ENCODE data around the gene EEF2KMT.

The EEF2KMT gene

GRCh38 chr16:5071341-5071680 is 26.3 kb downstream of the EEF2KMT start:
- peak overlapping the region; percentile 79 for H3K9ac ChIP-seq (ENCODE audit: low read length)
- no peak for TF ChIP-seq EZH2 (IDR thresholded peaks at IDR 0.05; ENCODE audit: borderline replicate concordance, low read length)
- TF ChIP-seq CTCF (IDR thresholded peaks at IDR 0.05; ENCODE audit: low read length) = no peak
- H3K9me2 ChIP-seq (ENCODE audit: low read depth, low read length) = no peaks in the 10 kb centered on the region
- peaks cover 17% of the 10 kb centered on the region for H3K4me1 ChIP-seq (ENCODE audit: insufficient read depth, low read length, severe bottlenecking)
- no peaks in the 10 kb centered on the region for H3K27me3 ChIP-seq (ENCODE audit: insufficient read depth, low read length)
- peak overlapping the region; percentile 97 for H3K4me2 ChIP-seq (ENCODE audit: low read length)
- H2AFZ ChIP-seq (ENCODE audit: low read length) = peak overlapping the region; percentile 47
- peak overlapping the region; percentile 11 for H3K27ac ChIP-seq (ENCODE audit: low read depth, low read length, poor library complexity, severe bottlenecking)
- H3F3A ChIP-seq (ENCODE audit: insufficient read depth, low read length) = no peaks in the 10 kb centered on the region
- H3K4me3 ChIP-seq (ENCODE audit: low read depth, low read length, poor library complexity, severe bottlenecking) = peak overlapping the region; percentile 79
- H3K79me2 ChIP-seq (ENCODE audit: insufficient read depth, low read length) = no peaks in the 10 kb centered on the region; the same call in 1 of the 2 replicates
- H4K20me1 ChIP-seq (ENCODE audit: insufficient read depth, low read length) = no peaks in the 10 kb centered on the region
- H3K36me3 ChIP-seq (ENCODE audit: insufficient read depth, low read length) = peaks cover 23% of the 10 kb centered on the region; the same call in 1 of the 2 replicates
- no peaks in the 10 kb centered on the region for H3K9me3 ChIP-seq (ENCODE audit: low read length)

- Histone ChIP-seq H3K4me2 (ENCODE audit: low read length) (no peak overlapping the region), H3K27me3 (ENCODE audit: insufficient read depth, low read length) (no peaks in the 10 kb centered on the region), H4K20me1 (ENCODE audit: insufficient read depth, low read length) (no peaks in the 10 kb centered on the region), H3K36me3 (ENCODE audit: insufficient read depth, low read length) (peaks cover 17% of the 10 kb centered on the region; the same call in 1 of the 2 replicates), H3K4me1 (ENCODE audit: insufficient read depth, low read length, severe bottlenecking) (peaks cover 17% of the 10 kb centered on the region), H3F3A (ENCODE audit: insufficient read depth, low read length) (no peaks in the 10 kb centered on the region), H3K4me3 (ENCODE audit: low read depth, low read length, poor library complexity, severe bottlenecking) (no peak overlapping the region), H3K27ac (ENCODE audit: low read depth, low read length, poor library complexity, severe bottlenecking) (no peak overlapping the region), H3K79me2 (ENCODE audit: insufficient read depth, low read length) (no peaks in the 10 kb centered on the region; the same call in 1 of the 2 replicates), H3K9ac (ENCODE audit: low read length) (no peak overlapping the region), H3K9me2 (ENCODE audit: low read depth, low read length) (no peaks in the 10 kb centered on the region), H3K9me3 (ENCODE audit: low read length) (no peaks in the 10 kb centered on the region), H2AFZ (ENCODE audit: low read length) (peak overlapping the region; percentile 47; the same call in 1 of the 2 replicates)
- TF ChIP-seq EZH2 (IDR thresholded peaks at IDR 0.05; ENCODE audit: borderline replicate concordance, low read length) (no peak), CTCF (IDR thresholded peaks at IDR 0.05; ENCODE audit: low read length) (no peak)
These were observed 27.0 kb downstream of the EEF2KMT start for GRCh38 chr16:5070431-5071186.

GRCh38 chr16:5069854-5070253 is 27.7 kb downstream of the EEF2KMT start:
- H3K9me2 ChIP-seq (ENCODE audit: low read depth, low read length) = no peaks in the 10 kb centered on the region
- H3K4me1 ChIP-seq (ENCODE audit: insufficient read depth, low read length, severe bottlenecking) = peaks cover 17% of the 10 kb centered on the region
- no peak overlapping the region for H2AFZ ChIP-seq (ENCODE audit: low read length)
- no peaks in the 10 kb centered on the region for H3K9me3 ChIP-seq (ENCODE audit: low read length)
- no peaks in the 10 kb centered on the region for H4K20me1 ChIP-seq (ENCODE audit: insufficient read depth, low read length)
- no peak overlapping the region for H3K4me2 ChIP-seq (ENCODE audit: low read length)
- H3K36me3 ChIP-seq (ENCODE audit: insufficient read depth, low read length) = peaks cover 11% of the 10 kb centered on the region; the same call in 1 of the 2 replicates
- H3F3A ChIP-seq (ENCODE audit: insufficient read depth, low read length) = no peaks in the 10 kb centered on the region
- H3K27me3 ChIP-seq (ENCODE audit: insufficient read depth, low read length) = no peaks in the 10 kb centered on the region
- H3K27ac ChIP-seq (ENCODE audit: low read depth, low read length, poor library complexity, severe bottlenecking) = no peak overlapping the region
- H3K9ac ChIP-seq (ENCODE audit: low read length) = no peak overlapping the region
- no peaks in the 10 kb centered on the region; the same call in 1 of the 2 replicates for H3K79me2 ChIP-seq (ENCODE audit: insufficient read depth, low read length)
- TF ChIP-seq CTCF (IDR thresholded peaks at IDR 0.05; ENCODE audit: low read length) = no peak
- no peak for TF ChIP-seq EZH2 (IDR thresholded peaks at IDR 0.05; ENCODE audit: borderline replicate concordance, low read length)
- no peak overlapping the region for H3K4me3 ChIP-seq (ENCODE audit: low read depth, low read length, poor library complexity, severe bottlenecking)

Data from OCI-LY1 (cell line).